K562 (cell line): Measurements from ENCODE around the gene MLLT1. TPM values are rescaled to one million over a fixed set of nuclear protein-coding genes. Genes with fewer than 3 reads are reported as not detected.

Experiments
- ARHGAP35 ChIP-seq: fragments of 450-650 bp; IDR thresholded peaks from 2 replicates; pipeline ENCODE4 v1.6.1; 2018; ENCODE audit not compliant: partially characterized antibody
- ARID2 ChIP-seq: fragments of 450-650 bp; IDR thresholded peaks from 2 replicates; pipeline ENCODE4 v1.6.1; 2017; ENCODE audit warnings: antibody characterized with exemption, mild to moderate bottlenecking
- EZH2 ChIP-seq: IDR thresholded peaks from 2 replicates; pipeline ENCODE4 v1.6.1; 2012; ENCODE audit warnings: low read depth, mild to moderate bottlenecking, inconsistent platforms, low read length, borderline replicate concordance
- GATAD2A ChIP-seq: fragments of 450-650 bp; IDR thresholded peaks from 2 replicates; pipeline ENCODE4 v1.6.1; 2017
- MCM3 ChIP-seq: fragments of 450-650 bp; IDR thresholded peaks from 2 replicates; pipeline ENCODE4 v1.6.1; 2016
- NEUROD1 ChIP-seq: fragments of 150-350 bp; IDR thresholded peaks from 2 replicates; pipeline ENCODE4 v1.6.1; 2014; ENCODE audit warnings: borderline replicate concordance, low read length, low read depth; ENCODE audit not compliant: partially characterized antibody
- STAG1 ChIP-seq: sonication (generic); formaldehyde crosslinking; IDR thresholded peaks from 2 replicates; pipeline ENCODE4 v1.5.0; 2020; ENCODE audit warnings: missing genetic modification reagents, borderline replicate concordance
- TBL1XR1 ChIP-seq, 2 experiments: IDR thresholded peaks; 2 replicates each; pipeline ENCODE4 v1.6.1; 2012; ENCODE audit warnings: improper control_type of control experiment in 2 of 2, low read length in 2 of 2, mild to moderate bottlenecking in 1 of 2
- polyA plus RNA-seq, 8 experiments: library from polyadenylated mRNA; depleted of rRNA in 4 of 8; stranded (reverse) in 5 of 8; unstranded in 3 of 8; fragments of >200 nt; fragmentation: Nextera tagmentation in 2 of 8; fragmentation: Illumina TruSeq in 1 of 8; extraction: Ambion mirVana in 2 of 8; extraction: Trizol in 1 of 8; gene quantifications; 2 replicates each; pipeline versions ENCODE4 v1.2.1 to v1.2.3, GENCODE V29; 2011 to 2014; ENCODE audit warnings: inconsistent platforms in 1 of 8, missing spikeins in 1 of 8
- total RNA-seq, 7 experiments: library from RNA; depleted of rRNA in 6 of 7; stranded (reverse); fragments of >200 nt in 6 of 7; fragmentation: Illumina TruSeq in 2 of 7; extraction: Trizol in 2 of 7; gene quantifications; 2 replicates each; pipeline versions ENCODE4 v1.2.1 to v1.2.3, GENCODE V29; 2011 to 2021; ENCODE audit warnings: low replicate concordance in 1 of 7
- TF ChIP-seq, protein P1 (sequence below), 3 experiments: fragments of 200-800 bp in 1 of 3; fragments of 250-450 bp in 1 of 3; fragments of 450-650 bp in 1 of 3; sonication (Bioruptor Pico) in 1 of 3; sonication (Bioruptor generic) in 1 of 3; formaldehyde crosslinking in 1 of 3; IDR thresholded peaks; 2 replicates each; pipeline versions ENCODE4 v1.6.1 to v1.8.0; 2016 to 2022; ENCODE audit warnings: mild to moderate bottlenecking in 2 of 3, missing genetic modification characterization in 2 of 3, missing compliant biosample characterization in 1 of 3, moderate library complexity in 1 of 3
- TF ChIP-seq, protein P2 (sequence below): fragments of 450-650 bp; IDR thresholded peaks from 2 replicates; pipeline ENCODE4 v1.6.1; 2014; ENCODE audit warnings: low read depth, mild to moderate bottlenecking, moderate library complexity, borderline replicate concordance
- TF ChIP-seq, protein P3 (sequence below), 2 experiments: fragments of 450-650 bp; formaldehyde crosslinking in 1 of 2; IDR thresholded peaks; 2 replicates each; pipeline versions ENCODE4 v1.4.0 to v1.6.1; 2014 to 2020; ENCODE audit warnings: mild to moderate bottlenecking in 2 of 2, borderline replicate concordance in 1 of 2, low read depth in 1 of 2

The MLLT1 gene
- total and polyA plus RNA-seq, 9 of the 15 experiments (the other 6 are each of a cell fraction or from before 2014, with no cell fraction given) = 0.23 to 63.5 (median 15.4) TPM

DNA sequence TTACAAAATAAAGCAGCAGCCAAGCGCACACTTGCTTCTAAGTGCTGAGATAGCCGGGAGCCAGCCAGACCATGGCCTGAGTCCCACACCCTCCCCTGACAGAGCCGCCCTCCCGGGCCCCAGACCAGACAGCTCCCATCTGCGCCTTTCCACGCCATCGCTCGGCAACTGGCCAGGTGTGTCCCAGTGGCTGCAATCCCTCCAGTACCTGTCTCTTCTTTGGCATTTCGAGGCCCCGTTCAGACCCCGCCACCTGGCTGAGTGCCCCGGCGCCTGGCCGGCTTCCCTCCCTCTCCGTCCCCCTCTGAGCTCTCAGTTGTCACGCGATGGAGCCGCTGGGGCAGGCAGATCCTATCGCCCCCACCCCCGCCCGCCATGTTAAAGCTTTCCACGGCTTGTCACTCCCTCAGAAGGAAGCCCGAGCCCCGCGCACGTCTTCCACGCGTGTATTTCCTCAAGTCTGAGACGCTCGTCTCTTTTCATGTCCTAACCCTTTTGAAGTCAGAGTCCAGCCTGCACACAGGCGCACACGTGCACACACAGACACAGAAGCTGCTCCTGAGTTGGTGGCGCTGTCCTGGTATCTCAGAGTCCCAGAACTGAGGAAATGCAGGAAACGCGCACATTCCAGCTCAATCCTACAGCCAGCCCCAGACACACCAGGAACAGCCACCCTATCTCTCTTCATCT, 7.9 kb downstream of the MLLT1 start (continued):
- TF ChIP-seq, protein P1, sequence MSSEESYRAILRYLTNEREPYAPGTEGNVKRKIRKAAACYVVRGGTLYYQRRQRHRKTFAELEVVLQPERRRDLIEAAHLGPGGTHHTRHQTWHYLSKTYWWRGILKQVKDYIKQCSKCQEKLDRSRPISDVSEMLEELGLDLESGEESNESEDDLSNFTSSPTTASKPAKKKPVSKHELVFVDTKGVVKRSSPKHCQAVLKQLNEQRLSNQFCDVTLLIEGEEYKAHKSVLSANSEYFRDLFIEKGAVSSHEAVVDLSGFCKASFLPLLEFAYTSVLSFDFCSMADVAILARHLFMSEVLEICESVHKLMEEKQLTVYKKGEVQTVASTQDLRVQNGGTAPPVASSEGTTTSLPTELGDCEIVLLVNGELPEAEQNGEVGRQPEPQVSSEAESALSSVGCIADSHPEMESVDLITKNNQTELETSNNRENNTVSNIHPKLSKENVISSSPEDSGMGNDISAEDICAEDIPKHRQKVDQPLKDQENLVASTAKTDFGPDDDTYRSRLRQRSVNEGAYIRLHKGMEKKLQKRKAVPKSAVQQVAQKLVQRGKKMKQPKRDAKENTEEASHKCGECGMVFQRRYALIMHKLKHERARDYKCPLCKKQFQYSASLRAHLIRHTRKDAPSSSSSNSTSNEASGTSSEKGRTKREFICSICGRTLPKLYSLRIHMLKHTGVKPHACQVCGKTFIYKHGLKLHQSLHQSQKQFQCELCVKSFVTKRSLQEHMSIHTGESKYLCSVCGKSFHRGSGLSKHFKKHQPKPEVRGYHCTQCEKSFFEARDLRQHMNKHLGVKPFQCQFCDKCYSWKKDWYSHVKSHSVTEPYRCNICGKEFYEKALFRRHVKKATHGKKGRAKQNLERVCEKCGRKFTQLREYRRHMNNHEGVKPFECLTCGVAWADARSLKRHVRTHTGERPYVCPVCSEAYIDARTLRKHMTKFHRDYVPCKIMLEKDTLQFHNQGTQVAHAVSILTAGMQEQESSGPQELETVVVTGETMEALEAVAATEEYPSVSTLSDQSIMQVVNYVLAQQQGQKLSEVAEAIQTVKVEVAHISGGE (CRISPR knock-in tag; IDR thresholded peaks at IDR 0.05) = peak in 1 of 3 experiments; percentile 19; a peak in 1 of 6 replicates
- TF ChIP-seq MCM3 (no peak), NEUROD1 (no peak), ARID2 (no peak), EZH2 (no peak), ARHGAP35 (no peak), TBL1XR1 (IDR thresholded peaks at IDR 0.05; ENCODE audit: low read length in 2 of 2) (0 out of 4 replicates have a peak, but pooled peaks of 1 of the 2 experiments have one; percentile 12), STAG1 (CRISPR knock-in tag) (no peak), GATAD2A (peak; percentile 14; the same call in 1 of the 2 replicates)
- TF ChIP-seq, protein P2, sequence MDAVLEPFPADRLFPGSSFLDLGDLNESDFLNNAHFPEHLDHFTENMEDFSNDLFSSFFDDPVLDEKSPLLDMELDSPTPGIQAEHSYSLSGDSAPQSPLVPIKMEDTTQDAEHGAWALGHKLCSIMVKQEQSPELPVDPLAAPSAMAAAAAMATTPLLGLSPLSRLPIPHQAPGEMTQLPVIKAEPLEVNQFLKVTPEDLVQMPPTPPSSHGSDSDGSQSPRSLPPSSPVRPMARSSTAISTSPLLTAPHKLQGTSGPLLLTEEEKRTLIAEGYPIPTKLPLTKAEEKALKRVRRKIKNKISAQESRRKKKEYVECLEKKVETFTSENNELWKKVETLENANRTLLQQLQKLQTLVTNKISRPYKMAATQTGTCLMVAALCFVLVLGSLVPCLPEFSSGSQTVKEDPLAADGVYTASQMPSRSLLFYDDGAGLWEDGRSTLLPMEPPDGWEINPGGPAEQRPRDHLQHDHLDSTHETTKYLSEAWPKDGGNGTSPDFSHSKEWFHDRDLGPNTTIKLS = no peak
- TF ChIP-seq, protein P3, sequence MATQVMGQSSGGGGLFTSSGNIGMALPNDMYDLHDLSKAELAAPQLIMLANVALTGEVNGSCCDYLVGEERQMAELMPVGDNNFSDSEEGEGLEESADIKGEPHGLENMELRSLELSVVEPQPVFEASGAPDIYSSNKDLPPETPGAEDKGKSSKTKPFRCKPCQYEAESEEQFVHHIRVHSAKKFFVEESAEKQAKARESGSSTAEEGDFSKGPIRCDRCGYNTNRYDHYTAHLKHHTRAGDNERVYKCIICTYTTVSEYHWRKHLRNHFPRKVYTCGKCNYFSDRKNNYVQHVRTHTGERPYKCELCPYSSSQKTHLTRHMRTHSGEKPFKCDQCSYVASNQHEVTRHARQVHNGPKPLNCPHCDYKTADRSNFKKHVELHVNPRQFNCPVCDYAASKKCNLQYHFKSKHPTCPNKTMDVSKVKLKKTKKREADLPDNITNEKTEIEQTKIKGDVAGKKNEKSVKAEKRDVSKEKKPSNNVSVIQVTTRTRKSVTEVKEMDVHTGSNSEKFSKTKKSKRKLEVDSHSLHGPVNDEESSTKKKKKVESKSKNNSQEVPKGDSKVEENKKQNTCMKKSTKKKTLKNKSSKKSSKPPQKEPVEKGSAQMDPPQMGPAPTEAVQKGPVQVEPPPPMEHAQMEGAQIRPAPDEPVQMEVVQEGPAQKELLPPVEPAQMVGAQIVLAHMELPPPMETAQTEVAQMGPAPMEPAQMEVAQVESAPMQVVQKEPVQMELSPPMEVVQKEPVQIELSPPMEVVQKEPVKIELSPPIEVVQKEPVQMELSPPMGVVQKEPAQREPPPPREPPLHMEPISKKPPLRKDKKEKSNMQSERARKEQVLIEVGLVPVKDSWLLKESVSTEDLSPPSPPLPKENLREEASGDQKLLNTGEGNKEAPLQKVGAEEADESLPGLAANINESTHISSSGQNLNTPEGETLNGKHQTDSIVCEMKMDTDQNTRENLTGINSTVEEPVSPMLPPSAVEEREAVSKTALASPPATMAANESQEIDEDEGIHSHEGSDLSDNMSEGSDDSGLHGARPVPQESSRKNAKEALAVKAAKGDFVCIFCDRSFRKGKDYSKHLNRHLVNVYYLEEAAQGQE (IDR thresholded peaks at IDR 0.05; ENCODE audit: borderline replicate concordance) = no peak
- TF ChIP-seq, protein P3 (CRISPR knock-in tag; IDR thresholded peaks at IDR 0.05; ENCODE audit: low read depth) = no peak
